NOMO-1 treated with DMSO at 0.1 percent for 48 hours (cell line): ENCODE results near the gene TRAF5.
"Not testable (repeated sequence)": the region's sequence is repeated elsewhere in the genome, so short reads cannot be mapped to it uniquely, and the experiment has no call there.

Experiments
- DNase-seq: peaks from one replicate; lab custom pipeline; 2025; ENCODE audit not compliant: unreplicated experiment; lab: John Stamatoyannopoulos, UW

Gene TRAF5, protein sequence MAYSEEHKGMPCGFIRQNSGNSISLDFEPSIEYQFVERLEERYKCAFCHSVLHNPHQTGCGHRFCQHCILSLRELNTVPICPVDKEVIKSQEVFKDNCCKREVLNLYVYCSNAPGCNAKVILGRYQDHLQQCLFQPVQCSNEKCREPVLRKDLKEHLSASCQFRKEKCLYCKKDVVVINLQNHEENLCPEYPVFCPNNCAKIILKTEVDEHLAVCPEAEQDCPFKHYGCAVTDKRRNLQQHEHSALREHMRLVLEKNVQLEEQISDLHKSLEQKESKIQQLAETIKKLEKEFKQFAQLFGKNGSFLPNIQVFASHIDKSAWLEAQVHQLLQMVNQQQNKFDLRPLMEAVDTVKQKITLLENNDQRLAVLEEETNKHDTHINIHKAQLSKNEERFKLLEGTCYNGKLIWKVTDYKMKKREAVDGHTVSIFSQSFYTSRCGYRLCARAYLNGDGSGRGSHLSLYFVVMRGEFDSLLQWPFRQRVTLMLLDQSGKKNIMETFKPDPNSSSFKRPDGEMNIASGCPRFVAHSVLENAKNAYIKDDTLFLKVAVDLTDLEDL

DNA sequence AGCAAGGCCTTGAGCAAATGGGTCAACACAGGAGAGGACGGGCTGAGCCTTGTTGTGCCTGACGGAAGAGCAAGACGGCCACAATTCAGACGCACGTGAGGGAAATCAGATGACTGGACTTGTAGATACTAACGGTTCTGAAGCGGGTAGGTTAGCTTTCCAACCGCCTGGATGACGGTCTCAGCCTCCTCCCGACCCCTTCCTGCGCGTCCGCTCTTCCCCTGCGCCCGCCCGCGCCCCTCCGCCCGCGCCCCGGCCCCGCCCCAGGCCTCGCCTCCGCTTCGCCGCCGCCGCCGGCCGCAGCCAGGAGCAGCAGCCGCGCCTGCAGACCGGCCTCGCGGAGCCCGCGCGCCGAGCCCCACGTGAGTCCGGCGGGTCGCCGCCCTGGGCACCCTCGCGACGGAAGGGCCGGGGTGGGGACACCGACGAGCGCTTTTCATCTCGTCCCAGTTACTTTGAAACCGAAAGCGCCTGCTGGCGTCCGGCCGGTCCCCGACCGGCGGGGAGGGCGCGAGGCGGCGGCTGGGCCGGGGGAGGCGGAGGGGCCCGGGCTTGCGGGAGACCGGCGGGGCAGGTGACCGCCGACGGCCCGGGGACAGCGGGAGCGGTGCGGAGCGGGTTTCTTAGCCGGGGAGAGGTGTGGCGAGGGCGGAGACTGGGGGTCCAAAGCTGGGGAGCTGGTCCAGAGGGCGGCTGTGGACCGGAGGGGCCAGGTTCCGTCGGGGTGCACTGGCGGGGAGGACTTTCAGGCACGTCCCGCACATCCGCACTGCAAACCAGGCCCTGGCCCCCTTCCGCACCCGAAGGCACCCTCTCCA is at the start of gene TRAF5:
Gene TRAF5, plus strand, starts transcription at position 306 of the 818 bp plus-strand sequence. CDS start 26,407 bp downstream, outside the sequence.
- DNase-seq = no peak

DNA sequence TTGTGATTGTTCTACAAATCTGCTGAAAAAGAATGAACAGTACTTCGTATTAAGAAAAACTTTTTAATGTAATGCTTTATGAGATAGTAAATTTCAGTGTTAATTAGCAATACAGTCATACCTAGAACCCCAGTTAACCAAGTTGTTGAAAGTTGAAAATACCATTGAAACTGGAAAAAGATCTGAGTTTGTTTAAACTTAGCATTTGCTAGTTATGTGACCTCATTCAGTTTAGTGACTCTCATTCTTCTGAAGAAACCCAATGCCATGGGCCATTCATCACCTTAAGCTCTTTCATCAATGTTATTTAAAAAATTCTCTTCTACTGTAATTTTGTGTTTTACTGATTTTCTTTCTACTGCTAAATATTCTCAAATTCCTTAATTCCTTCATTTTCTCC is 47.3 kb upstream of the TRAF5 start:
- DNase-seq = no peak

DNA sequence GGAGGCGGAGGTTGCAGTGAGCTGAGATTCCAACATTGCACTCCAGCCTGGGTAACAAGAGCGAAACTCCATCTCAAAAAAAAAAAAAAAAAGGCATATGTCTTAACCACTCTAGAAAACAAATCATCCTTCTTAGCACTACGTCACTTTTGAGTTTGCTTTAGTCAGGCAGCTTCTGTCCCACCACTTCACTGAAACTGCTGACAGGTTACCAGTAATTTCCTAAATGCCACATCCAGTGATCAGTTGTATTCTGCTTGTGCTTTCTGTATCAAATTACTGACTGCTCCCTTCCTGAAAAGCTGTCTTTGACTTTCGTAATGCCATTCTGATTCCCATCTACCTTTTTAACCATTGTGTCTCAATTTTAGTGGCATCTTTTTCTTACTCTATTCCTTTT is 45.7 kb upstream of the TRAF5 start:
- no peak for DNase-seq

DNA sequence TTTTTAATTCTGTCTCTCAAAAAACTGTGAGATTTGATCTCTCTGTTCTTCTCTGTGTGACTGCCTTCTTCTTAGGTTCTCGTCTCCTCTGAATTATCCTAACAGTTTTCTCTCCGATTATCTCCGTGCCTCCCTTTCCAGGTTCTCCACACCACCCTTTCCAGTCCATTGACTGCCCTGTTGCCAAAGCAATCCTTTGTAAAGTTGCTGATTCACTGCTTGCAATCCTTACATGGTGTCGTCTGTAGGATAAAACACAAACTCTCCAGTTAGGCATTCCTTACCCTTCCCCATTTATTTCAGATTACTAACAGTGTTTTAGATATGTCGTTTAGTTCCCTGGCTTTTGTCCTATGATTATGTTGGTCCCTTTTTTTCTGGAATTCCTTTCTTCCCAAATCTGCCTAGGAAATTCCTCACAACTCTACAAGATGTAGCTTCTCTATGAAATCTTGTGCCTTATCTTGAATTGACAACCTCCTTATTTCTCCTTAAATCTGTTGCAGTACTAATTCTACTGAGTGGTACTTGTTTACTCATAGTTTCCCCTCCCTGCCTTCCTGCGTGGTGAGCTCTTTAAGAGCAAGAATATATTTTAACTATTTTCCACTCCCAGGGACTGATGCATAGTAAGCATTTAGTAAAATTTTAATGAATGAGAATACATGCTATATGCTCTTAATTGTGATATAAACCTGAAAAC is 45.2 kb upstream of the TRAF5 start:
- no peak for DNase-seq

DNA sequence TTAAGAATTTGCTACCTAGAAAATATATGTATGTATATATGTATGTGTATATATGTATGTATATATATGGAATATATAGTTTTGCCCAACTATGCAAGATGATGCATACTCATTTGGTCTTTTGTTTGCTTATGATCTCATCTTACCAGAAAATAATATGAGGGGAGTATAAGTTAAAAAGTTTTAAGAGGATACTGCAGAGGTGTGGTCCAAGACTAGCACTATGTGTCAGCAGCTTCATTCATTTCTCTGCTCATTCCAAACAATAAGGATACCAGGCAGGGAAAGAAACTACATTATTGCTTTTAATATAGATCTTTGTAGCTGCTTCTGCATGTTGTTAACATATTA is 44.6 kb upstream of the TRAF5 start:
- DNase-seq = no peak

DNA sequence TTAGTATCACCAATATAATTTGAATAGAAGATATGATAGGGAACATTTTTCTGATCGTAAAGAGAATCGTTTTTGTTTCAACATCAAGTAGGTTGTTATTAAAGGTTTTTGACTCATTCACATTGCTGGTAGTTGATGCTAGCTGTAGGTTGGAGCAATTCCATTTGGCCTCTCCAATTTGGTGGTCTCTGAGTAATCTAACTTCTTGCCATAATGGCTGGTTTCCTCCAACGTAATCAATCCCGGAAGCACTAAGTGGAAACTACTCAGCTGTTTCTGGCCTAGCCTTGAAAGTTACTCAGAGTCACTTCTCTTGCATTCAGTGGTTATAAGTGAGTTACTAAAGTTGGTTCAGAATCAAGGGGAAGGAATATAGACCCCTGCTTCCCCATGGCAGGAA is 41.4 kb upstream of the TRAF5 start:
- DNase-seq = no peak

DNA sequence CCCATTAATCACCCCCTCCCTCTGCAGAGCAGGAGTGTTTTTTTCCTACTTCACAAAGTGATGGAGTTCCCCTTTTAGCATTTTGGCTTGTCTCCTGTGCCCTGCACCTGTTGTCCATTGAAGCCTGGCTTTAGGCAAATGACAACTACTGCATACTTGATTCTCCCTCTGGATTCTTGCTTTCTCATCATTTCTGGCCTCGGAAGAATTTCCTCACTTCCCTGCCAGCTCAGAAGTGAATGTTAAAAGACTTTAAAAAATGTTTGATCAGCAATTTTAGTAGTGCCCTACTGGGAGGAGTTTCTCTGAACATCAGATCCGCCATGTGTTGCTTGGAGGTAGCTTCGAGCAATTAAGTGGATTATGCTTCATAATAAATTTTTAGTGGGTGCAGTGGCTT is 39.4 kb upstream of the TRAF5 start:
- no peak for DNase-seq

DNA sequence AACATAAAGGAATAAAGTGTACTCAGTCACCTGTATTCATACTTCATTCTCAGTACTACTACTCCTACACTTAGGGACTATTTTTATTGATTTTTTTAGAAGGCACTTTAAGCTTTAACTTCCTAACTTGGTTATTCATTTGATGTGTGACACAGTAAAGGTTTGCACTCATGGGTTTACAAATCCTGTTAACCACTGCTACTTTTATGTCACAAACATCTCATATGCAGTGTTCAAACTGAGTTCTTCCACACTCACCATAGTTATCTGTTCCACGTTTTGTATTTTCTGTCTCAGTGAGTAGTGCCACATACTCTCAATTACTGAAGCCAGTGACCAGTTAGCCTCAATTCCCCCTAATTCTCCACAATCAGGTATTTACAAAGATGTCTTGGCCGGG is 34.2 kb upstream of the TRAF5 start:
- no peak for DNase-seq

DNA sequence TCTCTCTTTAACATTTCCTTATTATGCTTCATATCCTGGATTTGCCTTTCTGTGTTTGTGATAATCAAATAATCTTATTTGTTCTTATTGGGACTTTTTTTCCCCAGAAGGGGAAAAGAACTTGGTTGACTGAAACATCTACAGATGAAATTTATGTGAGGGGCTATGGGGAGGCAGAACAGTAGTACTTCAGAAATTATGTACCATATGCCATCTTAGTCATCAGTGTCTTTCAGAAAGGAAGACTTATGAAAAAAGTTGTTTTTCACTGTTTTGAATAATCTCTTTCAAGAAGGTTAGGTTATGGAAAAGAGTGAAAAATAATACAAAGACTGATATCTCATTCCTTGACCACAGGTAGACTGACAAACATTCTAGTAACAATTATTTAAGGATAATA is 30.2 kb upstream of the TRAF5 start:
- no peak for DNase-seq

DNA sequence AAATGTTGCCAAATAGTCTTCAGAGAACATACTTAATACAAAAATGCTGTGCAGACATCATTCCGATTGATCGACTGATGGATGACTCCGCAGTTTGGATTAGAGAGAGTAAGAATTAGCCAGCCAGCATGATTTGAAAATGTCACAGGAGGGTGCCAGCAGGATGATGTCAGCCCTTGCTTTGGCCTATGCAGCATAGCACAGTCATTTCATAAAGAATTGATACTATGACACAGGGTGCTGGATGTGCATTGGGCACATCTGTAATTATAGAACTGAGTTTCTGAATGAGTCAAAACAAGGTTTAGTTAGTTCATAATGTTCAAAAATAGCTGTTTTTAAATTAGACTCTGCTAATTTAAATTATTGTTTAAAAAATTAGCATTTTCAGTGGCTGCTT is 21.6 kb upstream of the TRAF5 start:
- DNase-seq = no peak

DNA sequence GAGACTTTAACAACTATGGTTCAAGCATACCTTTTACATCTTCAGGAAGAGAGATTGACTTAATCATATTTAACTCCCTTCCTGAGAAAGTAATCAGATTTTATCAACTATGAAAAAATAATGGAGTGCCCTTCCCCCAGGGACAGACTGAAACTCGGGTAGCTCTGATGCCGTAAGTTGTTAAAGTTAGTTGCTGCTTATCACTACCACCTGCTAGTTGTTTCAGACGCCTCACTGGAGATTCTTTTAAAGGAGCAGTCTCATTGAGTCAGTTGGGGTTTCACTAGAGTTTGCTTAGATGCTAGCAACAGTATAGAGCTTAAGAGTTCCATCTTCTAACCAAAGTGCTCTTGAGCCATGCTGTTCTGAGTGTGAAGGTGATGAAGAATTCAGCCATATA is 17.0 kb upstream of the TRAF5 start:
- DNase-seq = no peak

DNA sequence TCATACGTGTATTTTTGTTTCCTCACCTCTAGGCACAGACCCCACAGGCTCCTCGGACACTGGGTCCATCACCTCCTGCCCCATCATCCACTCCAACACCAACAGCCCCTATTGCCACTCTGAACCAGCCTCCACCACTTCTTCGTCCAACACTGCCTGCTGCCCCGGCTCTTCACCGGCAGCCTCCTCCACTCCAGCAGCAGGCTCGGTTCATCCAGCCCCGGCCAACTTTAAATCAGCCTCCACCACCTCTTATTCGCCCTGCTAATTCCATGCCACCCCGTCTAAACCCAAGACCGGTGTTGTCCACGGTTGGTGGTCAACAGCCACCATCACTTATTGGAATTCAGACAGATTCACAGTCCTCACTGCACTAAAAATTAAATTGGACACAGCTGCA is 13.2 kb upstream of the TRAF5 start:
- no peak for DNase-seq

DNA sequence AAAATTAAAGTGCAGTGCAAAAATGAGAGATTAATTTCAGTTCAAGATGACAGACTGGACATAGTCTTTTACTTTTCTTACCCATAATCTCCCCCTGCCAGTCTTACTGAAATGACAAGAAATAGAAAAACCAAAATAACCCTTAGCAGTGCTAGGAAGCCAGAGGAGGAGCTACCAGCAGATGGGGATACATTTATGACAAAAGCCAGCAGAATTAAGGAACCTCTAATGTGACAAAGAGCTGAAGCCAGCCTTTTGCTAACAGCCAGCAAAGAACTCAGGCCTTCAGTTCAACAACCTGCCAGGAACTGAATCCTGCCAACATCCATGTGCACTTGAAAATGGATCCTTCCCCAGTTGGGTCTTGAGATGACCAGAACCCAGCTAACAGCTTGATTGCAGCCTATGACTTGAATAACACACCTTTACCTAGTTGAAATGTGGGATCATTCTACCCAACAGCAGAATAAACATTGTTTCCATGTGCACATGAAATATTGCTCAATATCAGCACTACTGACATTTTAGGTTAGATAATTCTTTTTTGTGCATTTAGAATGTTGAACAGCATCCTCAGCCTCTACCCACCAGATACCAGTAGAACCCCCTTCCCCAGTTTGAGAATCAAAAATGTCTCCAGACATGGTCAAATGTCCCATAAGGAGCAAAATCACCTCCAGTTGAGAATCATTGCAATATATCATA is 7.9 kb upstream of the TRAF5 start:
- peak; percentile 26 for DNase-seq

DNA sequence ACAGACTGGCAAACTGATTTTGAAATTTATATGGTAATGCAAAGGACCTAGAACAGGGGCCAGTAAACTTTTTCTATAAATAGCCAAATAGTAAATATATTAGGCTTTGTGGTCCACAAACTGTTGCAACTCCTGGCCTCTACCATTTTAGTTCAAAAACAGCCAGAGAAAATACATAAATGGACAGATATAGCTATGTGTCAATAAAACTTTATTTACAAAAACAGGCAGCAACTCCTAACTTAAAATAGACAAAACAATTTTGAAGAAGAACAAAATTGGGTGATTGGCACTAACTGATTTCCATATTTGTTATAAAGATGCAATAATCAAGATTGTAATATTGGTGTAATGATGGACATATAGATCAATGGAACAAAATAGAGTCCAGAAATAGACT is 6.7 kb upstream of the TRAF5 start:
- DNase-seq = no peak

DNA sequence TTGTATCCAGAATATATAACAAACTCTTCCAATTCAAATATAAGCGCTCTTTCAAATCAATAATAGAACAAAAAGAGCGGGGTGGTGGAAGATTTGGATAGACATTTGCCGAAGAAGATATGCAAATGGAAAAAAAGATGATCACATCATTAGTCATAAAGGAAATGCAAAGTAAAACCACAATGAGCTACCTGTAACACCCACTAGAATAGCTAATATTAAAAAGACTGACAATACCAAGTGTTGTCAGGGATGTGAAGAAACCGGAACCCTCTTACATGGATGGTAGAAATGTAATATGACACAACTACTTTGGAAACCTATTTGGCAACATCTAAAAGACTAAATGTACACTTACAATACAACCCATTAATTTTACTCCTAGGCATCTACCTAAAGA is 5.7 kb upstream of the TRAF5 start:
- DNase-seq = no peak

DNA sequence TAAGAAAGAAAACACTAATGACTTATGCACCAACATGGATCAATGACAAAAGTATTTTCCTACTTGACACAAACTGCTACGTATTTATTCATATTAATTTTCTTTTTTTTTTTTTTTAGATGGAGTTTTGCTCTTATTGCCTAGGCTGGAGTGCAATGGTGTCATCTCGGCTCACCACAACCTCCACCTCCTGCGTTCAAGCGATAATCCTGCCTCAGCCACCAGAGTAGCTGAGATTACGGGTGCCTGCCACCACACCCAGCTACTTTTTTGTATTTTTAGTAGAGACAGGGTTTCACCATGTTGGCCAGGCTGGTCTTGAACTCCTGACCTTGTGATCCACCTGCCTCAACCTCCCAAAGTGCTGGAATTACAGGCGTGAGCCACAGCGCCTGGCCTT is 5.0 kb upstream of the TRAF5 start:
- not testable (repeated sequence) for DNase-seq

DNA sequence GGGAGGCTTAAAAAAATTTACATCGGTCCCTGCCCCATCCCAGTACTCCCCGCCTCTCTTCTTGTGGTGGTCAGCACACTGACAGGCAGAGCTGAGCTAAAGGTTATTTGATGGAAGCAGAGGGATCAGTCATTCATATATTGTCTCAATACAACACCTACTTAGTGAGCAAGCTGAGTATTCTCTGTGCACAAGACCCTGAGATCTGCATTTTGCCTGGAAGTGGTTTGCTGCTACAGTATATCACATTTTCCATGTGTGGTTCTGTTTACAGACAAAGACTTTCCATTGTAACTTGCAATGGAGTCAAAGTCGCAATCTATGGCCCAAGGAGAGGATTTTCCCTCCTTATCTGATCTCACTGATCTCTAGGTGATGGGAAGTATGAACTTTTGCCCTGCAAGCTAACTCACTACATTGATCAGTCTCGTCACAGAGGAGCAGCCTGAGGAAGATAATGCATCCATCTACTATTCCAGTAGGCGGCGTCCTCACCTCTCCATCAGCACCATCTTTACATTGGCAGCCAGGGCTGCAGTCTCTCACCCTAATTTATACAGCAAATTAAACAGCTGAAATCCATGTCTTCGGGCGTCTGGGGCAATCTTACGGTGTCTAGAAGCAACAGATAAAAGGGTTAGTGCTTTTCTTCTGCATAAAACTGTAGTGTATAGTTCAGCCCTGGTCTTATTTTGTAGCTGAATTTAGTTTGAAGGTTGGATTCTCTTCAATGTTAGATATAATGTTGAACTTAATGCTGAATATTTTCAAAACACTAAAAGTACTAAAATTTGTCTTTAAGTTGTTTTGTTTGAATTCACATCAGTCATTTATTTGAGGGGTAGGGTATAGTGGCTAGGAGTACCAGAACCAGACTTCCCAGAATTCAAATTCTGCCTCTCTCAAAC is 3.2 kb upstream of the TRAF5 start:
- peak; percentile 61 for DNase-seq

DNA sequence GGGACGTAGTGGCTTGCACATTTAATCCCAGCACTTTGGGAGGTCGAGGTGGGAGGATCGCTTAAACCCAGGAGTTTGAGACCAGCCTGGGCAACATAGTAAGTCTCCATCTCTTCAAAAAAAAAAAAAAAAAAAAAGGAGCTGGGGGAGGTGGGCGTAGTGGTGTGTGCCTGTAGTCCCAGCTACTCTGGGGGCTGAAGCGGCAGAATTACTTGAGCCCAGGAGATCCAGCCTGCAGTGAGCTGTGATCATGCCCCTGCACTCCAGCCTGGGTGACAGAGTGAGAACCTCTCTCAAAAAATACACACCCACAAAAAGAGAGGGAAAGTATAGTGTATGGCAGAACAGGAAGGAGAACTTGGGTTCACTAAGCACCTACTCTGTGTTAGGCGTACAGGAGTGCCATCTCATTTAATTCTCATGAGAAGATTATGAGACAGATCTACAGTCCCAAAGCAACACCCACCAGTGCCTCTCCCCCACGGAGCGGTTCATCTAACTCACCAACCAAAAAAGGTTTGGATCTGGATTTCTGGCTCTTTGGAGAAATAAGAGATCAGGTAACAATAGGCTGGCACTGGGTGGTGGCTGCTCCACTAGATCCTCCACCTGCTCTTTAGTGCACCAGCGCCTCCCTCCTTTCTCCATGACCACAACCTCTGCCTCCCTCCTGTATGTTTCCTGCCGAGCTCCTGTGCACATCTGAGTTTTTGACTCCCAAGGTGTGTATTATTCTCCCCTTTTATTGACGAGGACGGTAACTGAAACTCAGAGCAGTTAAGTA is 1.4 kb upstream of the TRAF5 start:
- DNase-seq = no peak

DNA sequence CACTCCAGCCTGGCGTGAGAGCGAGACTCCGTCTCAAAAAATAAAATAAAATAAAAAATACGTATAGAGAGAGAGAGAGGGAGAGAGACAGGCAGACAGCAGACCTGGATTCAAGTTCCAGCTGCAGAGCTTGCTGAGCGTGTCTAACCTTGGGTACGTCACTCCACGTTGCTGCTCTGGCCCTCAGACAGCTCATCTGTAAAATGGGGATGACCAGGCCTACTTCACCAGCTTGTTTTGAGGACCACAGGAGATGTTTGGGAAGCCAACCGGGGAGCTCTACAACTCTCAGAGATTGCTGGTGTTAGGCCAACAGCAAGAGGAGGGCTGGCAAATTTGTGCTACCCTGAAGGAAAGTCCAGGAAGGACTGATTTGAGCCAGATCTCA is 499 bp upstream of the TRAF5 start:
- no peak for DNase-seq
